Endodermal cell (in vitro differentiated cells): ENCODE data around the gene BCL11B. TPM values are rescaled to one million over a fixed set of nuclear protein-coding genes. Genes with fewer than 3 reads are reported as not detected.

ENCODE experiments used
- DNase-seq: peaks from one replicate; pipeline ENCODE4 v3.0.0-alpha.2; 2017
- H3K27ac ChIP-seq: 2 replicates; pipeline ENCODE4 v1.5.1; 2013; ENCODE audit warnings: mild to moderate bottlenecking, low read depth, low read length, moderate library complexity
- H3K27me3 ChIP-seq: 2 replicates; pipeline ENCODE4 v1.6.1; 2013; ENCODE audit warnings: mild to moderate bottlenecking, low read length, moderate library complexity; ENCODE audit not compliant: insufficient read depth, control insufficient read depth, poor library complexity, severe bottlenecking
- H3K36me3 ChIP-seq: 2 replicates; pipeline ENCODE4 v1.7.0; 2013; ENCODE audit warnings: mild to moderate bottlenecking, low read length, moderate library complexity; ENCODE audit not compliant: control insufficient read depth, insufficient read depth
- H3K4me1 ChIP-seq: one replicate; pipeline ENCODE4 v1.7.0; 2013; ENCODE audit warnings: low read length; ENCODE audit not compliant: control insufficient read depth, insufficient read depth
- H3K4me3 ChIP-seq: 2 replicates; pipeline ENCODE4 v1.5.1; 2013; ENCODE audit warnings: mild to moderate bottlenecking, low read length, moderate library complexity
- H3K9ac ChIP-seq: 2 replicates; pipeline ENCODE4 v1.6.1; 2013; ENCODE audit warnings: mild to moderate bottlenecking, low read length, moderate library complexity; ENCODE audit not compliant: poor library complexity, severe bottlenecking; ENCODE audit errors: extremely low read depth
- H3K9me3 ChIP-seq: 2 replicates; pipeline ENCODE4 v1.6.1; 2013; ENCODE audit warnings: mild to moderate bottlenecking, low read length, moderate library complexity; ENCODE audit not compliant: control insufficient read depth
- H3K27ac Mint-ChIP-seq: 2 replicates; pipeline ENCODE4 v1.8.0; 2020; ENCODE audit warnings: mixed read lengths
- H3K27me3 Mint-ChIP-seq: 2 replicates; pipeline ENCODE4 v1.8.0; 2021; ENCODE audit warnings: mild to moderate bottlenecking, mixed read lengths; ENCODE audit not compliant: insufficient read depth
- H3K36me3 Mint-ChIP-seq: 2 replicates; pipeline ENCODE4 v1.8.0; 2020; ENCODE audit warnings: low read depth, mixed read lengths
- H3K4me1 Mint-ChIP-seq: 2 replicates; pipeline ENCODE4 v1.8.0; 2020; ENCODE audit warnings: mixed read lengths
- H3K4me3 Mint-ChIP-seq: 2 replicates; pipeline ENCODE4 v1.8.0; 2020; ENCODE audit warnings: mild to moderate bottlenecking, moderate library complexity, mixed read lengths
- H3K9me3 Mint-ChIP-seq: 2 replicates; pipeline ENCODE4 v1.8.0; 2020; ENCODE audit warnings: mild to moderate bottlenecking, mixed read lengths
- CTCF ChIP-seq: fragments of 200-600 bp; sonication (generic); conservative IDR thresholded peaks from 2 replicates; pipeline ENCODE4 v1.5.0; 2021; ENCODE audit warnings: antibody characterized with exemption, mild to moderate bottlenecking
- WGBS, 2 experiments: methylation state at CpG; one replicate each; pipeline versions ENCODE4 v1.1.5 to v1.1.7; 2013; ENCODE audit warnings: missing lambda C conversion rate in 2 of 2, mixed read lengths in 1 of 2; ENCODE audit not compliant: insufficient coverage in 1 of 2, insufficient read length in 1 of 2; 5-methylcytosine and 5-hydroxymethylcytosine counted together
- total RNA-seq, 2 donors: library from RNA; stranded (reverse); fragmentation: NEBNext Ultra II Directional in 1 of 2; extraction: Animal tissue kit (Norgen Biotek cat#: 25700) in 1 of 2; gene quantifications; 2 replicates in 1 of 2; 3 replicates in 1 of 2; pipeline ENCODE4 v1.2.1, GENCODE V29; 2021

Gene BCL11B
- total RNA-seq, 2 donors from 2014 or later: 5.7 to 6.0 TPM

- Histone ChIP-seq H3K4me1 (peaks cover 39% of the 10 kb centered on the region), H3K27ac (no peak overlapping the region), H3K27me3 (no peaks in the 10 kb centered on the region), H3K9ac (peak overlapping the region; percentile 38), H3K9me3 (no peaks in the 10 kb centered on the region), H3K36me3 (no peaks in the 10 kb centered on the region), H3K4me3 (peak overlapping the region; percentile 71)
- no peaks in the 10 kb centered on the region for H3K9me3 Mint-ChIP-seq
- WGBS, 2 experiments: 18 to 40% methylated on average over 6 to 11 of the region's 11 CpGs
- H3K36me3 Mint-ChIP-seq: no peaks in the 10 kb centered on the region
- peak overlapping the region; percentile 88 for H3K27ac Mint-ChIP-seq
- no peak for TF ChIP-seq CTCF
- peak overlapping the region; percentile 49 for H3K4me3 Mint-ChIP-seq
- peak; percentile 87 for DNase-seq
- H3K4me1 Mint-ChIP-seq: peaks cover 94% of the 10 kb centered on the region
- no peaks in the 10 kb centered on the region for H3K27me3 Mint-ChIP-seq
Measured at GRCh38 chr14:99262977-99263448, 9.0 kb downstream of the BCL11B start.

- H3K36me3 ChIP-seq: no peaks in the 10 kb centered on the region
- H3K4me3 Mint-ChIP-seq: peak overlapping the region; percentile 49
- H3K27ac ChIP-seq: no peak overlapping the region
- H3K36me3 Mint-ChIP-seq: no peaks in the 10 kb centered on the region
- no peak for DNase-seq
- H3K4me1 Mint-ChIP-seq: peaks cover 88% of the 10 kb centered on the region
- peak overlapping the region; percentile 38 for H3K9ac ChIP-seq
- TF ChIP-seq CTCF: no peak
- peaks cover 32% of the 10 kb centered on the region for H3K4me1 ChIP-seq
- H3K27ac Mint-ChIP-seq: peak overlapping the region; percentile 88
- no peaks in the 10 kb centered on the region for H3K27me3 Mint-ChIP-seq
- H3K27me3 ChIP-seq: no peaks in the 10 kb centered on the region
- no peaks in the 10 kb centered on the region for H3K9me3 Mint-ChIP-seq
- H3K4me3 ChIP-seq: peak overlapping the region; percentile 71
- H3K9me3 ChIP-seq: no peaks in the 10 kb centered on the region
- WGBS, 2 experiments: 56 to 62% methylated on average over 10 to 25 of the region's 25 CpGs
Measured at GRCh38 chr14:99261912-99262787, 9.8 kb downstream of the BCL11B start.

GRCh38 chr14:99260587-99261551 lies 11.1 kb downstream of the BCL11B start:
- H3K4me1 Mint-ChIP-seq: peaks cover 79% of the 10 kb centered on the region
- Histone ChIP-seq H3K36me3 (no peaks in the 10 kb centered on the region), H3K27me3 (no peaks in the 10 kb centered on the region), H3K9ac (no peak overlapping the region), H3K4me3 (no peak overlapping the region), H3K4me1 (peaks cover 32% of the 10 kb centered on the region), H3K27ac (no peak overlapping the region), H3K9me3 (no peaks in the 10 kb centered on the region)
- H3K9me3 Mint-ChIP-seq: no peaks in the 10 kb centered on the region
- no peak overlapping the region for H3K4me3 Mint-ChIP-seq
- H3K36me3 Mint-ChIP-seq: no peaks in the 10 kb centered on the region
- H3K27me3 Mint-ChIP-seq: no peaks in the 10 kb centered on the region
- 74 to 87% methylated on average over 9 to 20 of the region's 20 CpGs for WGBS, 2 experiments
- peak overlapping the region; percentile 45 for H3K27ac Mint-ChIP-seq
- DNase-seq: no peak
- no peak for TF ChIP-seq CTCF
